Activated CD8-positive, alpha-beta memory T cell treated with anti-CD3 and anti-CD28 coated beads, Interleukin-2, amount 50 U/mL, for 1 hour (primary cell): Measurements from ENCODE around the gene NMUR1.
"Not testable (repeated sequence)": the region's sequence is repeated elsewhere in the genome, so short reads cannot be mapped to it uniquely, and the experiment has no call there.

Source experiments
- DNase-seq: peaks from one replicate; pipeline ENCODE4 v3.0.0-alpha.2; 2020; ENCODE audit errors: extremely low read depth

The NMUR1 gene

GRCh38 chr2:231530099-231531011 lies at the start of gene NMUR1:
TSS of gene NMUR1 (minus strand) at chr2:231530445. CDS start at chr2:231530361, 84 bp downstream.
- DNase-seq = no peak

- DNase-seq = no peak
These were observed 49.3 kb upstream of the NMUR1 start for GRCh38 chr2:231579560-231579959.

- DNase-seq = not testable (repeated sequence)
These were observed 48.4 kb upstream of the NMUR1 start for GRCh38 chr2:231578655-231579054.

GRCh38 chr2:231576465-231576864 lies 46.2 kb upstream of the NMUR1 start:
- no peak for DNase-seq

GRCh38 chr2:231575612-231576256 lies 45.5 kb upstream of the NMUR1 start:
- DNase-seq = no peak

- DNase-seq = no peak
These were observed 43.6 kb upstream of the NMUR1 start for GRCh38 chr2:231573698-231574421.

GRCh38 chr2:231573096-231573495 lies 42.9 kb upstream of the NMUR1 start:
- no peak for DNase-seq

GRCh38 chr2:231571661-231572191 lies 41.5 kb upstream of the NMUR1 start:
- DNase-seq = no peak

- DNase-seq = not testable (repeated sequence)
These were observed 40.7 kb upstream of the NMUR1 start for GRCh38 chr2:231570915-231571314.

- DNase-seq = no peak
These were observed 38.7 kb upstream of the NMUR1 start for GRCh38 chr2:231568785-231569435.

GRCh38 chr2:231568098-231568784 lies 38.0 kb upstream of the NMUR1 start:
- no peak for DNase-seq

- no peak for DNase-seq
These were observed 36.9 kb upstream of the NMUR1 start for GRCh38 chr2:231567159-231567558.

- no peak for DNase-seq
These were observed 35.8 kb upstream of the NMUR1 start for GRCh38 chr2:231565887-231566594.

- DNase-seq = no peak
These were observed 33.2 kb upstream of the NMUR1 start for GRCh38 chr2:231563378-231563961.

- peak; percentile 47 for DNase-seq
These were observed 27.4 kb upstream of the NMUR1 start for GRCh38 chr2:231557571-231558217.

GRCh38 chr2:231556981-231557380 lies 26.7 kb upstream of the NMUR1 start:
- DNase-seq = no peak

- not testable (repeated sequence) for DNase-seq
These were observed 26.3 kb upstream of the NMUR1 start for GRCh38 chr2:231556496-231556895.

- no peak for DNase-seq
These were observed 24.7 kb upstream of the NMUR1 start for GRCh38 chr2:231554748-231555545.

GRCh38 chr2:231554327-231554726 lies 24.1 kb upstream of the NMUR1 start:
- DNase-seq = no peak
